Duodenal mucosa (tissue), 2 donors: ENCODE results near the gene KHDRBS1.
A peak's percentile ranks its signal among the peaks of the same experiment; 100 is the strongest.

Experiments used
- H3K27ac ChIP-seq: one replicate; pipeline ENCODE4 v1.7.0; 2013; ENCODE audit warnings: low read depth, low read length
- H3K27me3 ChIP-seq, 2 donors: one replicate each; pipeline ENCODE4 v1.7.0; 2013; ENCODE audit warnings: low read length in 2 of 2, control low read depth in 1 of 2; ENCODE audit not compliant: insufficient read depth in 2 of 2, control insufficient read depth in 1 of 2
- H3K36me3 ChIP-seq, 2 donors: one replicate each; pipeline ENCODE4 v1.7.0; 2013; ENCODE audit warnings: low read length in 2 of 2, control low read depth in 1 of 2; ENCODE audit not compliant: insufficient read depth in 2 of 2, control insufficient read depth in 1 of 2
- H3K4me1 ChIP-seq, 2 donors: one replicate each; pipeline ENCODE4 v1.7.0; 2013; ENCODE audit warnings: low read length in 2 of 2, control low read depth in 1 of 2; ENCODE audit not compliant: insufficient read depth in 2 of 2, control insufficient read depth in 1 of 2
- H3K4me3 ChIP-seq, 2 donors: one replicate each; pipeline ENCODE4 v1.7.0; 2013; ENCODE audit warnings: low read length in 2 of 2, low read depth in 1 of 2
- H3K9ac ChIP-seq, 2 donors: one replicate each; pipeline ENCODE4 v1.7.0; 2013; ENCODE audit warnings: low read length in 2 of 2, low read depth in 1 of 2
- H3K9me3 ChIP-seq, 2 donors: one replicate each; pipeline ENCODE4 v1.7.0; 2013; ENCODE audit warnings: low read length in 2 of 2, control low read depth in 1 of 2; ENCODE audit not compliant: control insufficient read depth in 1 of 2

Gene KHDRBS1

GRCh38 chr1:32013386-32014198 lies at the start of gene KHDRBS1:
Gene KHDRBS1, plus strand, starts transcription at chr1:32013868. Its CDS starts 128 bp downstream, at chr1:32013996.
- Histone ChIP-seq H3K4me1 (peaks cover 15 to 28% of the 10 kb centered on the region in 2 donors), H3K27me3 (no peaks in the 10 kb centered on the region), H3K4me3 (peak within 1 kb of the TSS; percentile 90 to 95), H3K9ac (peak within 1 kb of the TSS; percentile 86 to 91), H3K36me3 (no peaks in the 10 kb centered on the region), H3K9me3 (no peaks in the 10 kb centered on the region), H3K27ac (peak within 1 kb of the TSS; percentile 99)

GRCh38 chr1:31970873-31971272 lies 42.8 kb upstream of the KHDRBS1 start:
- H3K36me3 ChIP-seq = no peaks in the 10 kb centered on the region
- H3K9ac ChIP-seq = no peak overlapping the region
- no peak overlapping the region for H3K27ac ChIP-seq
- no peaks in the 10 kb centered on the region for H3K4me1 ChIP-seq
- no peak overlapping the region for H3K4me3 ChIP-seq
- H3K9me3 ChIP-seq = no peaks in the 10 kb centered on the region
- H3K27me3 ChIP-seq = no peaks in the 10 kb centered on the region

GRCh38 chr1:31976401-31976800 lies 37.3 kb upstream of the KHDRBS1 start:
- Histone ChIP-seq H3K27ac (no peak overlapping the region), H3K9ac (no peak overlapping the region)

GRCh38 chr1:31977385-31978131 lies 36.1 kb upstream of the KHDRBS1 start:
- Histone ChIP-seq H3K4me3 (no peak overlapping the region), H3K27me3 (no peaks in the 10 kb centered on the region), H3K9ac (no peak overlapping the region), H3K36me3 (no peaks in the 10 kb centered on the region), H3K4me1 (peaks cover 0 to 5% of the 10 kb centered on the region in 2 donors), H3K9me3 (no peaks in the 10 kb centered on the region), H3K27ac (no peak overlapping the region)

More at GRCh38 chr1:31976401-31976800, 37.3 kb upstream of the KHDRBS1 start:
- Histone ChIP-seq H3K27me3 (no peaks in the 10 kb centered on the region), H3K4me3 (no peak overlapping the region), H3K9me3 (no peaks in the 10 kb centered on the region), H3K36me3 (no peaks in the 10 kb centered on the region), H3K4me1 (no peaks in the 10 kb centered on the region)

- H3K9ac ChIP-seq = no peak overlapping the region
- H3K4me1 ChIP-seq = peaks cover 0 to 5% of the 10 kb centered on the region in 2 donors
- no peaks in the 10 kb centered on the region for H3K36me3 ChIP-seq
- H3K27ac ChIP-seq = no peak overlapping the region
- H3K9me3 ChIP-seq = no peaks in the 10 kb centered on the region
- H3K27me3 ChIP-seq = no peaks in the 10 kb centered on the region
- H3K4me3 ChIP-seq = no peak overlapping the region
These were observed 34.7 kb upstream of the KHDRBS1 start for GRCh38 chr1:31978843-31979400.

GRCh38 chr1:31980835-31981455 lies 32.7 kb upstream of the KHDRBS1 start:
- H3K4me3 ChIP-seq = no peak overlapping the region
- no peak overlapping the region for H3K9ac ChIP-seq
- H3K27me3 ChIP-seq = no peaks in the 10 kb centered on the region
- no peaks in the 10 kb centered on the region for H3K36me3 ChIP-seq
- H3K9me3 ChIP-seq = no peaks in the 10 kb centered on the region
- H3K27ac ChIP-seq = no peak overlapping the region
- H3K4me1 ChIP-seq = peaks cover 0 to 13% of the 10 kb centered on the region in 2 donors

GRCh38 chr1:31981456-31981839 lies 32.2 kb upstream of the KHDRBS1 start:
- Histone ChIP-seq H3K9ac (no peak overlapping the region), H3K4me3 (no peak overlapping the region), H3K9me3 (no peaks in the 10 kb centered on the region), H3K4me1 (peaks cover 0 to 13% of the 10 kb centered on the region in 2 donors), H3K27ac (no peak overlapping the region), H3K36me3 (no peaks in the 10 kb centered on the region), H3K27me3 (no peaks in the 10 kb centered on the region)

- Histone ChIP-seq H3K9ac (no peak overlapping the region), H3K36me3 (no peaks in the 10 kb centered on the region), H3K9me3 (no peaks in the 10 kb centered on the region), H3K4me3 (no peak overlapping the region), H3K27me3 (no peaks in the 10 kb centered on the region), H3K27ac (no peak overlapping the region), H3K4me1 (peaks cover 0 to 13% of the 10 kb centered on the region in 2 donors)
These were observed 31.7 kb upstream of the KHDRBS1 start for GRCh38 chr1:31981972-31982371.

GRCh38 chr1:31984419-31985347 lies 29.0 kb upstream of the KHDRBS1 start:
- Histone ChIP-seq H3K27ac (no peak overlapping the region), H3K9me3 (no peaks in the 10 kb centered on the region), H3K27me3 (no peaks in the 10 kb centered on the region), H3K9ac (no peak overlapping the region), H3K36me3 (no peaks in the 10 kb centered on the region), H3K4me3 (no peak overlapping the region), H3K4me1 (peaks cover 0 to 13% of the 10 kb centered on the region in 2 donors)
